ENCODE results near the gene CALCR. TPM values are rescaled to one million over a fixed set of nuclear protein-coding genes. Genes with fewer than 3 reads are reported as not detected.

Gene CALCR
- total RNA-seq, 1 experiment from 2014 or later, result not detected

- Histone ChIP-seq H3K27me3 (replicated peaks; ENCODE audit: control insufficient read depth, insufficient read depth, low read length) (no peaks in the 10 kb centered on the region), H3K4me3 (ENCODE audit: low read depth, low read length) (no peak overlapping the region), H3K36me3 (ENCODE audit: control insufficient read depth, insufficient read depth, low read length) (no peaks in the 10 kb centered on the region), H3K9me3 (no peaks in the 10 kb centered on the region), H3K4me1 (peaks cover 12% of the 10 kb centered on the region; the same call in 1 of the 2 replicates)
- Mint-ChIP-seq H3K27ac (ENCODE audit: unreplicated experiment) (no peak overlapping the region), H3K36me3 (ENCODE audit: insufficient read depth, unreplicated experiment) (no peaks in the 10 kb centered on the region), H3K27me3 (ENCODE audit: insufficient read depth, unreplicated experiment) (no peaks in the 10 kb centered on the region), H3K9me3 (ENCODE audit: unreplicated experiment) (no peaks in the 10 kb centered on the region), H3K4me3 (ENCODE audit: unreplicated experiment) (no peak overlapping the region), H3K4me1 (ENCODE audit: low read depth, unreplicated experiment) (no peaks in the 10 kb centered on the region)
- ChIA-PET POLR2A (no interaction called here), CTCF (no interaction called here)
- intact Hi-C loops (cut with micrococcal nuclease; ENCODE audit: unreplicated experiment), result no loop called here
- BruUV-seq (replicated peaks), result no TSS peak
- DNase-seq, result no peak
- no peak for TF ChIP-seq CTCF (IDR thresholded peaks at IDR 0.05; ENCODE audit: insufficient read depth in 1 of 2, low read depth in 1 of 2, low read length in 1 of 2, severe bottlenecking in 1 of 2, unreplicated experiment in 1 of 2)
These were observed 97.8 kb downstream of the CALCR start for GRCh38 chr7:93476491-93477344.

- Histone ChIP-seq H3K36me3 (ENCODE audit: control insufficient read depth, insufficient read depth, low read length) (no peaks in the 10 kb centered on the region), H3K9me3 (no peaks in the 10 kb centered on the region), H3K4me1 (peaks cover 12% of the 10 kb centered on the region; the same call in 1 of the 2 replicates), H3K4me3 (ENCODE audit: low read depth, low read length) (no peak overlapping the region), H3K27me3 (replicated peaks; ENCODE audit: control insufficient read depth, insufficient read depth, low read length) (no peaks in the 10 kb centered on the region)
- POLR2A ChIA-PET, result no interaction called here
- no peak for TF ChIP-seq CTCF (IDR thresholded peaks at IDR 0.05; ENCODE audit: insufficient read depth in 1 of 2, low read depth in 1 of 2, low read length in 1 of 2, severe bottlenecking in 1 of 2, unreplicated experiment in 1 of 2)
- Mint-ChIP-seq H3K27me3 (ENCODE audit: insufficient read depth, unreplicated experiment) (no peaks in the 10 kb centered on the region), H3K4me3 (ENCODE audit: unreplicated experiment) (no peak overlapping the region), H3K27ac (ENCODE audit: unreplicated experiment) (no peak overlapping the region), H3K36me3 (ENCODE audit: insufficient read depth, unreplicated experiment) (no peaks in the 10 kb centered on the region), H3K4me1 (ENCODE audit: low read depth, unreplicated experiment) (no peaks in the 10 kb centered on the region), H3K9me3 (ENCODE audit: unreplicated experiment) (no peaks in the 10 kb centered on the region)
- DNase-seq, result no peak
- CTCF ChIA-PET, result no interaction called here
- no TSS peak for BruUV-seq (replicated peaks)
- intact Hi-C loops (cut with micrococcal nuclease; ENCODE audit: unreplicated experiment), result no loop called here
These were observed 98.7 kb downstream of the CALCR start for GRCh38 chr7:93475811-93476210.

- DNase-seq, result no peak
- H3K27me3 ChIP-seq (replicated peaks; ENCODE audit: control insufficient read depth, insufficient read depth, low read length), result no peaks in the 10 kb centered on the region
- H3K4me1 ChIP-seq, result peaks cover 12% of the 10 kb centered on the region; the same call in 1 of the 2 replicates
- H3K9me3 Mint-ChIP-seq (ENCODE audit: unreplicated experiment), result no peaks in the 10 kb centered on the region
- BruUV-seq (replicated peaks), result no TSS peak
- H3K4me3 Mint-ChIP-seq (ENCODE audit: unreplicated experiment), result no peak overlapping the region
- no peaks in the 10 kb centered on the region for H3K36me3 ChIP-seq (ENCODE audit: control insufficient read depth, insufficient read depth, low read length)
- no peak overlapping the region for H3K4me3 ChIP-seq (ENCODE audit: low read depth, low read length)
- intact Hi-C loops (cut with micrococcal nuclease; ENCODE audit: unreplicated experiment), result no loop called here
- CTCF ChIA-PET, result no interaction called here
- no peaks in the 10 kb centered on the region; the same call in 1 of the 2 replicates for H3K9me3 ChIP-seq
- H3K27ac Mint-ChIP-seq (ENCODE audit: unreplicated experiment), result no peak overlapping the region
- H3K4me1 Mint-ChIP-seq (ENCODE audit: low read depth, unreplicated experiment), result no peaks in the 10 kb centered on the region
- POLR2A ChIA-PET, result no interaction called here
- H3K36me3 Mint-ChIP-seq (ENCODE audit: insufficient read depth, unreplicated experiment), result no peaks in the 10 kb centered on the region
- no peak for TF ChIP-seq CTCF (IDR thresholded peaks at IDR 0.05; ENCODE audit: insufficient read depth in 1 of 2, low read depth in 1 of 2, low read length in 1 of 2, severe bottlenecking in 1 of 2, unreplicated experiment in 1 of 2)
- peaks cover 8% of the 10 kb centered on the region for H3K27me3 Mint-ChIP-seq (ENCODE audit: insufficient read depth, unreplicated experiment)
These were observed 103.1 kb downstream of the CALCR start for GRCh38 chr7:93471456-93471855.

Measured in Caco-2 (cell line).